Fibroblast of the aortic adventitia (primary cell): ENCODE data around the gene SCLT1. TPM values are rescaled to one million over a fixed set of nuclear protein-coding genes. Genes with fewer than 3 reads are reported as not detected.
A peak's percentile ranks its signal among the peaks of the same experiment; 100 is the strongest.

Source experiments
- DNase-seq: peaks from one replicate; pipeline ENCODE4 v3.0.0-alpha.2; 2010; ENCODE audit warnings: low read depth
- H3K4me3 ChIP-seq: 2 replicates; pipeline ENCODE4 v1.5.1; 2011; ENCODE audit warnings: low read depth, mild to moderate bottlenecking, control low read depth, low read length, moderate library complexity
- CTCF ChIP-seq: IDR thresholded peaks from 2 replicates; pipeline ENCODE4 v1.5.1; 2011; ENCODE audit warnings: mild to moderate bottlenecking, low read length, control low read depth, inconsistent platforms; ENCODE audit not compliant: insufficient read depth
- total RNA-seq: library from RNA; depleted of rRNA; stranded (reverse); fragments of >200 nt; gene quantifications from 2 replicates; pipeline ENCODE4 v1.2.3, GENCODE V29; 2012; ENCODE audit warnings: low replicate concordance

Gene SCLT1
- total RNA-seq, 1 donor, result 16.0 TPM

GRCh38 chr4:128957459-128957858, 135.9 kb downstream of the SCLT1 start:
- no peak overlapping the region for H3K4me3 ChIP-seq
- no peak for DNase-seq
- no peak for TF ChIP-seq CTCF

GRCh38 chr4:128955751-128956150, 137.6 kb downstream of the SCLT1 start:
- no peak overlapping the region for H3K4me3 ChIP-seq
- TF ChIP-seq CTCF, result no peak
- no peak for DNase-seq

GRCh38 chr4:128954941-128955340, 138.4 kb downstream of the SCLT1 start:
- TF ChIP-seq CTCF, result no peak
- no peak for DNase-seq
- no peak overlapping the region for H3K4me3 ChIP-seq

- H3K4me3 ChIP-seq, result no peak overlapping the region
- TF ChIP-seq CTCF, result no peak
- DNase-seq, result peak; percentile 51
Observed at GRCh38 chr4:128951316-128951715, 142.0 kb downstream of the SCLT1 start.

GRCh38 chr4:128950796-128951195, 142.5 kb downstream of the SCLT1 start:
- no peak for TF ChIP-seq CTCF
- no peak for DNase-seq
- no peak overlapping the region for H3K4me3 ChIP-seq

- H3K4me3 ChIP-seq, result no peak overlapping the region
- DNase-seq, result no peak
- TF ChIP-seq CTCF, result no peak
Observed at GRCh38 chr4:128946916-128947315, 146.4 kb downstream of the SCLT1 start.

- DNase-seq, result peak; percentile 42
- H3K4me3 ChIP-seq, result no peak overlapping the region
Observed at GRCh38 chr4:128942607-128943006, 150.7 kb downstream of the SCLT1 start.

More at GRCh38 chr4:128942607-128943006, 150.7 kb downstream of the SCLT1 start:
- TF ChIP-seq CTCF, result no peak
